ENCODE results near the gene DNAJC4.

Gene DNAJC4

DNA sequence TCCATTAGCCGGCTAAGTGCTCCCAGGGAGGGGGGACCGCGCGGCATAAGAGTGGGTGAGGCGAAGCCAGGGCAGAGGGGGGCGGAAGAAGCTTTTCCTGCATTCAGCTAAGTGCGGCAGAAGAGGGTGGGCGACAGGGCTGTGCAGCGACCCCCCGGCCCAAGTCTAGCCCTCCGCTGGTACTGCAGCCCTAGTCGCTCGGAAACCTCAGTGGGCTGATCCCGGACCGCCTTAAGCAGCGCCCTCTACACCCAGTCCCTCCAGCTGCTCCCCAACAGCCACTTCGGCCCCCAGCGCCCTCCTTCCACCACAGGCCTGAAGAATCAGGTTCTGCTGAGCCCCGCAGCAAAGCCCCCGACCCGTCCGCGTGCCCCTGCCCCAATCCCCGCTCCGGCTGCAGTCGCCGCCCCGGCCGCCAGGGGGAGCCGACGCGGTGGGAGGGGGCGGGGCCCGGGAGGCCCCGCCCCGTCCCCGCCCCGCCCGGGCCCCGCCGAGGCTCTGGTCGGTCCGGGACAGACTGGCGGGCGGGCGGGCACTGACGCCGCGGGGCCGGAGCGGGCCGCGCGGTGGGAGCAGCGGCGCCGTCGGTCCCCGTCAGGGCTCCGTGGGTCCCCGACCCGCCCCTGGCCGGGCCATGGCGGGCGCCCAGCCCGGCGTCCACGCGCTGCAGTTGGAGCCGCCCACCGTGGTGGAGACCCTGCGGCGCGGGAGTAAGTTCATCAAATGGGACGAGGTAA, 20.8 kb downstream of the DNAJC4 start, which contains the start of gene PLCB3:
Gene PLCB3 (plus strand): TSS at position 515 of the 737 bp plus-strand sequence. CDS start 120 bp downstream, at position 635.
- peak within 1 kb of the TSS; percentile 87 for H3K4me3 ChIP-seq (ENCODE audit: low read depth, low read length)

DNA sequence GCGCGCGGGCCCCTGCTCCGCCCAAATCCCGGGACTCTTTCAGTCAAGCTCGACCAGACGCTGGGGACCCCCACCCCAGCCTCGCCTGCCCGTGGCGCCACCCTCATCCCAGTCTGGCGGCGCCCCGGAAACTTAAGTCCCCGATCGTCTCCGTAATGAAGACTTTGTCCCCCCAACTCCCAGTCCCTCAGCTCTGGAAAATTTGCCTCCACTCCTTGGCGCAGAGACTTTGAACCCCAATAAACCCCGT, 21.3 kb downstream of the DNAJC4 start:
- TF ChIP-seq, protein P1, sequence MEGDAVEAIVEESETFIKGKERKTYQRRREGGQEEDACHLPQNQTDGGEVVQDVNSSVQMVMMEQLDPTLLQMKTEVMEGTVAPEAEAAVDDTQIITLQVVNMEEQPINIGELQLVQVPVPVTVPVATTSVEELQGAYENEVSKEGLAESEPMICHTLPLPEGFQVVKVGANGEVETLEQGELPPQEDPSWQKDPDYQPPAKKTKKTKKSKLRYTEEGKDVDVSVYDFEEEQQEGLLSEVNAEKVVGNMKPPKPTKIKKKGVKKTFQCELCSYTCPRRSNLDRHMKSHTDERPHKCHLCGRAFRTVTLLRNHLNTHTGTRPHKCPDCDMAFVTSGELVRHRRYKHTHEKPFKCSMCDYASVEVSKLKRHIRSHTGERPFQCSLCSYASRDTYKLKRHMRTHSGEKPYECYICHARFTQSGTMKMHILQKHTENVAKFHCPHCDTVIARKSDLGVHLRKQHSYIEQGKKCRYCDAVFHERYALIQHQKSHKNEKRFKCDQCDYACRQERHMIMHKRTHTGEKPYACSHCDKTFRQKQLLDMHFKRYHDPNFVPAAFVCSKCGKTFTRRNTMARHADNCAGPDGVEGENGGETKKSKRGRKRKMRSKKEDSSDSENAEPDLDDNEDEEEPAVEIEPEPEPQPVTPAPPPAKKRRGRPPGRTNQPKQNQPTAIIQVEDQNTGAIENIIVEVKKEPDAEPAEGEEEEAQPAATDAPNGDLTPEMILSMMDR (IDR thresholded peaks at IDR 0.05; ENCODE audit: low read depth, low read length): no peak
- H3K4me3 ChIP-seq (ENCODE audit: low read depth, low read length): peak overlapping the region; percentile 87

More for the DNA sequence above, 20.8 kb downstream of the DNAJC4 start, which contains the start of gene PLCB3:
- TF ChIP-seq, protein P1 (IDR thresholded peaks at IDR 0.05; ENCODE audit: low read depth, low read length): peak; percentile 45; the same call in 1 of the 2 replicates

DNA sequence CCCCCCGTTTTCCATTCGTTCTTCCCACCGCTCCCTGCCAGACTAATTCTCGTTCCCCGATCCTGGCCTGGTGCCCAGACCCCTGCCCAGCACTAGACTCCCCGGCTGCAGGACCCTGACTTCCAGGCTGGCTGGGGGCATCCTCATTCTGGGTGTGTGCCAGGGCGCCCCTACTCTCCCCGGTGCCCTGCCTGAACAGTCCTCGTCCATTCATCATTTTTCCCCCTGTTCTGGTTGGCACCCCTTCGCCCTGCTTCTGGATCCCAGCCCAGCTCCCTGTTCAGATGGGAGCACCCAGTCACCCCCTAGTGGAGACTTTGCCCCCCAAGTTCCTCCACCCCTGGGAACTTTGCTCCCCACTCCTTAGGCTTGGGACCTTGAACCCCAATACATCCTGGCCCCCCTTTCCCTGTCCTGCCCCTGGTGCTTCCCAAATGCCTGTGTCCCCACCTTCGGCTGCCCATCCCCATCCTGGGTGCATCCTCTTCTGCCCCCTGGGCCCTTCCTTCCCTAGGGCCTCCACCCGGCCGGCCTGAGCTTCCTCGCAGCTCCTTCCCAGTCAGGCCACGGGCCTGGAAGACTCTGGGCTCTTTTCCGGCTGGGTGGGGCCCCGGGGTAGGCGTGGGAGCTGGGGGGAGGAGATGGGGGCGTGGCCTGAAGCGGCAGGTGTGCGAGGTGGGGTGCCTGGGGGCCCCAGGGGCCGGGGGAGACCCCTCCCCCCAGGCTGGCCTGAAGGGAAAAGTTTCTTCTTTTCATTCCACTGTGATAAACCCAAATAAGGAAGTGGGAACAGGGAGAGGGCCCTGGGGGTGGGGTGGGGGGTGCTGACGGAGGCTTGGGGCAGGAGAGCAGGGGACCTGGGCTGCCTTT, 21.9 kb downstream of the DNAJC4 start:
- H3K4me3 ChIP-seq (ENCODE audit: low read depth, low read length): peak overlapping the region; percentile 87
- TF ChIP-seq, protein P1 (IDR thresholded peaks at IDR 0.05; ENCODE audit: low read depth, low read length): peak; percentile 54

DNA sequence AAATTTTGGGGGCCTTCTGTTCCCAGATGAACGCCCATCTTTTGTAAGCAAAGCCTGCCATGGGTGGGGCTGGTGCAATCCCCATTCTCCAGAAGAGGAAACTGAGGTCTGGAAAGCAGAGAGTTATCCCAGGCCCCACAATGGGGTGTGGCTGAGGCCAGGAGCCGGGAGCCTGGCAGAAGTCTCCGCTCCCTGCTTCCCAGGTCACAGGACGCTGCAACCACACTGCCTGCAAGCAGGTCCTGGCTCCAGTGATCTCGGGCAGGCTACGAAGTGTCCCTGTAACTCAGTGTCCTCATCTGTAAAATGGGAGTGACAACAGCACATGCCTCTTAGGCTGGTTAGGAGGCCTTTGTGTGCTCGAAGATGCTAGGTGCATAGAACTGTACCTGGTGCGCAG, 22.7 kb downstream of the DNAJC4 start:
- TF ChIP-seq, protein P1 (IDR thresholded peaks at IDR 0.05; ENCODE audit: low read depth, low read length): no peak
- peak overlapping the region; percentile 87 for H3K4me3 ChIP-seq (ENCODE audit: low read depth, low read length)

DNA sequence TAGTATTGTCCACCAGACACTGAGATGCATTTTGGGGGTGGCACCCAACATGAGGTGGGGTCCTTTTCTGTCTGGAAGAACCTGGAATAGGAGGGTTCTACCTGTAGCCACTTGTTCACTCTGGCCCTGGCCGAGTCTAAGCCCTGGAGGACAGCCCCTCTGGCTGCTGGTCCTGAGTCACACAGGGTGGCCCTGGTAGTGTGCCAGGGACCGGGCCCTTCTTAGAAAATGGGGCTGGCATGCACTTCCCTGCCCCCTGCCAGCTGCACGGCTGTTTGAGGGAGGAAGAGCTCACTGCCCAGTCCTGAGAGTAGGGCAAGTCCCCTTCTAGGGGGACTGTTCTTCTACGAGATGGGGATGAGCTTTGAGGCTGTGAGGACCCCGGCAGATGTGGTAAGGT, 23.1 kb downstream of the DNAJC4 start:
- TF ChIP-seq, protein P1 (IDR thresholded peaks at IDR 0.05; ENCODE audit: low read depth, low read length): no peak
- H3K4me3 ChIP-seq (ENCODE audit: low read depth, low read length): no peak overlapping the region

DNA sequence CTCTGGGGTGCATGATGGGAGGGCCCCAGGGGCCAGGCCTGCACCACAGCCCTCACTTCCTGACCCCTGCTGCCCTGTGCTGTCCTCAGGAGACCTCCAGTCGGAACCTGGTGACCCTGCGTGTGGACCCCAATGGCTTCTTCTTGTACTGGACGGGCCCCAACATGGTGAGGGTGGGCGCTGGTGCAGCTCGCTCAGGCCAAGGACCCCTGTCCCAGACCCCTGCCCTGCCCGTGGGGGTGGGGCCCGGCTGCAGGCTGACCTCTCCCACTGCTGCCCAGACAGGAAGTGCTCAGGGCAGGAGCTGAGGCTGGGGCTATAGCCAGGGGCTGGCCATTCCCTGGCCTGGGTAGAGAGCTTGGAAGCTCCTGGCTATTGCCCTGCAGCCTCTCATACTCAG, 24.0 kb downstream of the DNAJC4 start:
- TF ChIP-seq, protein P1 (IDR thresholded peaks at IDR 0.05; ENCODE audit: low read depth, low read length): no peak
- no peak overlapping the region for H3K4me3 ChIP-seq (ENCODE audit: low read depth, low read length)
